Progenitor cell of endocrine pancreas (in vitro differentiated cells): ENCODE results near the gene SHISA6. TPM values are rescaled to one million over a fixed set of nuclear protein-coding genes. Genes with fewer than 3 reads are reported as not detected.

Experiments used
- DNase-seq: peaks from one replicate; pipeline ENCODE4 v3.0.0; 2021; ENCODE audit warnings: low spot score; ENCODE audit not compliant: unreplicated experiment
- H3K27ac Mint-ChIP-seq: 2 replicates; pipeline ENCODE4 v1.8.0; 2021; ENCODE audit warnings: mild to moderate bottlenecking, moderate library complexity, mixed read lengths
- H3K27me3 Mint-ChIP-seq: 2 replicates; pipeline ENCODE4 v1.8.0; 2021; ENCODE audit warnings: mixed read lengths
- H3K36me3 Mint-ChIP-seq: 2 replicates; pipeline ENCODE4 v1.8.0; 2022; ENCODE audit warnings: mixed read lengths; ENCODE audit not compliant: insufficient read depth
- H3K4me1 Mint-ChIP-seq: 2 replicates; pipeline ENCODE4 v1.8.0; 2021; ENCODE audit warnings: low read depth, mixed read lengths
- H3K4me3 Mint-ChIP-seq: 2 replicates; pipeline ENCODE4 v1.8.0; 2021; ENCODE audit warnings: low read depth, mild to moderate bottlenecking, moderate library complexity, mixed read lengths
- H3K9me3 Mint-ChIP-seq: 2 replicates; pipeline ENCODE4 v1.8.0; 2021; ENCODE audit warnings: low read depth, mixed read lengths
- total RNA-seq: library from RNA; stranded (reverse); gene quantifications from 2 replicates; pipeline ENCODE4 v1.2.1, GENCODE V29; 2021
- TF ChIP-seq, protein P1 (sequence below): fragments of 200-600 bp; sonication (generic); IDR thresholded peaks from one replicate; pipeline ENCODE4 v1.5.0; 2021; ENCODE audit warnings: antibody characterized with exemption, mild to moderate bottlenecking; ENCODE audit not compliant: unreplicated experiment

Gene SHISA6
- total RNA-seq, 1 donor from 2014 or later = 1.0 TPM

- peaks cover 5% of the 10 kb centered on the region for H3K4me1 Mint-ChIP-seq
- no peak for DNase-seq
- H3K27me3 Mint-ChIP-seq = peaks cover 33% of the 10 kb centered on the region
- no peak overlapping the region for H3K27ac Mint-ChIP-seq
- TF ChIP-seq, protein P1, sequence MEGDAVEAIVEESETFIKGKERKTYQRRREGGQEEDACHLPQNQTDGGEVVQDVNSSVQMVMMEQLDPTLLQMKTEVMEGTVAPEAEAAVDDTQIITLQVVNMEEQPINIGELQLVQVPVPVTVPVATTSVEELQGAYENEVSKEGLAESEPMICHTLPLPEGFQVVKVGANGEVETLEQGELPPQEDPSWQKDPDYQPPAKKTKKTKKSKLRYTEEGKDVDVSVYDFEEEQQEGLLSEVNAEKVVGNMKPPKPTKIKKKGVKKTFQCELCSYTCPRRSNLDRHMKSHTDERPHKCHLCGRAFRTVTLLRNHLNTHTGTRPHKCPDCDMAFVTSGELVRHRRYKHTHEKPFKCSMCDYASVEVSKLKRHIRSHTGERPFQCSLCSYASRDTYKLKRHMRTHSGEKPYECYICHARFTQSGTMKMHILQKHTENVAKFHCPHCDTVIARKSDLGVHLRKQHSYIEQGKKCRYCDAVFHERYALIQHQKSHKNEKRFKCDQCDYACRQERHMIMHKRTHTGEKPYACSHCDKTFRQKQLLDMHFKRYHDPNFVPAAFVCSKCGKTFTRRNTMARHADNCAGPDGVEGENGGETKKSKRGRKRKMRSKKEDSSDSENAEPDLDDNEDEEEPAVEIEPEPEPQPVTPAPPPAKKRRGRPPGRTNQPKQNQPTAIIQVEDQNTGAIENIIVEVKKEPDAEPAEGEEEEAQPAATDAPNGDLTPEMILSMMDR = no peak
- H3K4me3 Mint-ChIP-seq = no peak overlapping the region
- no peaks in the 10 kb centered on the region for H3K36me3 Mint-ChIP-seq
- no peaks in the 10 kb centered on the region for H3K9me3 Mint-ChIP-seq
These were observed 15.9 kb downstream of the SHISA6 start for GRCh38 chr17:11256877-11257276.

DNA sequence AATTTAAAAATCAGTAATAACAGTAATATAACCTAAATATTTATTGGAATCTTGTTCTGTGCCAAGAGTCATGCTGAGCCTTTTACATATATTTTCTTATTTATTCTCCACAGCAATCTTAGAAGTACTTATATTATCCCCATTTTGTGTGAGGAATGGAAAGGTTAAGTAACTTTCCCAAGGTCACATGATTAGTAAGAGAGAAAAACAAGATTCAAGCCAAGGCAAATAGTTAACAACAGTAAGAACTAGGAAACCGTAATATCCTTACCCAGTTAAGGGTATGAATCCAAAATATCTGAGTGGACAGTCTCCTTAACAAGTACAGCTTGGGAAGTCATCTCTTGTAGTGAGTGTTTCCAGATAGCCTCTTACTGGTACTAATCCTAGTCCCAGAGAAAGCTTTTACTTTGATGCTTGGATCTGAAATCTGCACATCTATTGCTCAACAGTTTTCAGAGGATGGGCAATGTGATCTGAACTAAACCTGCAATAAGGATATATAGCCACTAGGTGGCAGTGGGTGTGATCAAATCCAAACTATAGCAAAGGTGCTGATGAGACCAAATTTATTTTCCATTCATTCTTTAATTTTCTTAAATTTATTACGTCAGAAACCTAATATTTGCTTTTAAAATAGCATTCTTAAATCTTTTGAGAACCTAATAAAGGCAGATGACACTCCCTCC is 23.3 kb downstream of the SHISA6 start:
- DNase-seq = no peak
- peaks cover 2% of the 10 kb centered on the region for H3K36me3 Mint-ChIP-seq
- H3K27me3 Mint-ChIP-seq = peaks cover 8% of the 10 kb centered on the region
- no peaks in the 10 kb centered on the region for H3K4me1 Mint-ChIP-seq
- peaks cover 9% of the 10 kb centered on the region for H3K9me3 Mint-ChIP-seq
- H3K4me3 Mint-ChIP-seq = no peak overlapping the region
- no peak overlapping the region for H3K27ac Mint-ChIP-seq
- TF ChIP-seq, protein P1 = peak; percentile 38

DNA sequence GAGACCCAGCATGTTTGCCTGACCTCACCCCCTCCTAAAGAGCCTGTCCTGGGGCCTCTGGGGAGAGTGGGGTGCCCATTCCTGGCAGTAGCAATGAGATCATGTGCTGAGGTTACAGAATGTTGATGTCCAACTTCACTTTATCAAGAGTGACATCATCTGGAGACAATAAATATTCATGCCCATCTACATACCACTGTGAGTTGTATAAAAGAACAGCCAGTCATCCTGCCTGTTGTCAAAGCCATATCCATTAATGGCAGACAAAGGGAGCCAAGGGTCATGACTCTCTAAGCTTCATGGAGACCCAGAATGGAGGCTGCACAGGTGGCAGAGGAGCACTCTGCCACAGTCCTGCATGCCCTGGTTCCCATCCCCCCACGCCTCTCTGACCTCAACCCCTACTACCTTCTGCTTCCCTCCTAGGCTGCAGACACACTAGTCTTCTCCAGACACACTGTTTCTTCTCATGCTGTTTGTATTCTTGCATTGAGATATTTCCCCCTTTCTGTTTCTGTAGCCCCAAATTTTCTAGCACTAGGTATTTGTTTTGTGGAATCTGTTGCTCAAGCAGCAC is 27.1 kb downstream of the SHISA6 start:
- peaks cover 2% of the 10 kb centered on the region for H3K36me3 Mint-ChIP-seq
- H3K4me1 Mint-ChIP-seq = no peaks in the 10 kb centered on the region
- H3K27me3 Mint-ChIP-seq = peaks cover 10% of the 10 kb centered on the region
- H3K4me3 Mint-ChIP-seq = no peak overlapping the region
- H3K27ac Mint-ChIP-seq = no peak overlapping the region
- peaks cover 5% of the 10 kb centered on the region for H3K9me3 Mint-ChIP-seq
- DNase-seq = no peak
- TF ChIP-seq, protein P1 = no peak

DNA sequence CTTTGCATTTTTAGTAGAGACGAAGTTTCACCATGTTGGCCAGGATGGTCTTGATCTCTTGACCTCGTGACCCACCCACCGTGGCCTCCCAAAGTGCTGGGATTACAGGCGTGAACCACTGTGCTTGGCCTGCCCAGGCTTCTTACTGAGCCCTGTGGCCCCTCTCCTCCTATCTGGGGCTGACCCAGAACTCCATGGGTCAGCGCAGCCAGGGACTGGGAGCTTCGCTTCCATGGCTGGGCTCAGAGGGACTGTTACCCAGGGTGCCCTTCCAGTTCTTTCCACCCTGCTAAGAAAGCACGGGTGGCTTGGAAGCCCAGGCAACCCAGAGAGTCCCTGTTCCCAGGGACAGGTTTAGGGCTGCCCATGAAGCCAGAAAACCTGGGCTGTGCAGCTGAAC is 28.2 kb downstream of the SHISA6 start:
- TF ChIP-seq, protein P1 = no peak
- Mint-ChIP-seq H3K36me3 (peaks cover 2% of the 10 kb centered on the region), H3K9me3 (peaks cover 5% of the 10 kb centered on the region), H3K27me3 (peaks cover 10% of the 10 kb centered on the region), H3K27ac (no peak overlapping the region), H3K4me3 (no peak overlapping the region), H3K4me1 (no peaks in the 10 kb centered on the region)
- DNase-seq = no peak

DNA sequence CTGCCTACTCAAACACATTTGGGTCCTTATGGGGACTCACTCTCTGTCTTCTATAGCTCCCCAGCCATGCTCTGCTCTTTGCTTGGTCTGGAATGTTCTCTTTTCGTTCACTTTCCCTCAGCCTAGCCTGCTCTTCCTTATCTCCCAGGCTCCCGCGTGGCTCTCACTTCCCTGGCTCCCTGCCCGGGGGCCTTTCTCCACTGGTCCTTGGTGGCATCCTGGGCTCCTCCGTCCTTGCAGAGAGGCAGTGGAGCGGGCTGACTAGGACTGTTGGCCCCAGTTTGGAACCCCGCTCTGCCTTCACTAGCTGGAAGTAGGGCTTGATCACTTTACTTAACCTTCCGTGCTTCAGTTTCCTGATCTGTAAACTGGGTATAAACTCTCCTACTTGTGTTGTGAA is 31.2 kb downstream of the SHISA6 start:
- Mint-ChIP-seq H3K4me1 (no peaks in the 10 kb centered on the region), H3K27me3 (peaks cover 10% of the 10 kb centered on the region), H3K27ac (peak overlapping the region; percentile 7), H3K4me3 (no peak overlapping the region), H3K9me3 (no peaks in the 10 kb centered on the region), H3K36me3 (no peaks in the 10 kb centered on the region)
- TF ChIP-seq, protein P1 = no peak
- no peak for DNase-seq
